ENCODE data around the gene SLC45A2.

Gene SLC45A2

DNA sequence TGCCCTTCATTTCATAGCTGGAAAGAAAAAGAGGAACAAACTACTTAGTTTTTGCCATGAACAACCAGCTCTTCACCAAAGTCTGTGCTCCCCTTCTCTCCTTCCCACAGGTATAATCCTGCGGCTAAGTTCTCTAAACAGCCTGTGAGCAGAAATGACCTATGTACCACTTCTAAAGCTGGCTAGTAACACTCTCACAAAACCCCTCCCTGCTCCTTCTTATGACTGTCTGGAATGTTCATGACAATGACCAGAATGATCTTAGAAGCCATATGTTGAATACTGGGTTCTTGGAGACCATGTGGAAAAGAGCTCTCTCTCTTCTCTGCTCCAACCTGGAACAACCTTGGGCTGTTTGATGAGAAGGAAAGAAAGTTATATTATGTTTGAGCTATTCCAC is 36.2 kb upstream of the SLC45A2 start:
- no peaks in the 10 kb centered on the region for H3K36me3 ChIP-seq (ENCODE audit: insufficient read depth)
- H3K79me2 ChIP-seq (ENCODE audit: insufficient read depth, low read depth) = no peaks in the 10 kb centered on the region
- H3K9ac ChIP-seq = no peak overlapping the region
- no peaks in the 10 kb centered on the region for H4K20me1 ChIP-seq (ENCODE audit: insufficient read depth)
- no peak overlapping the region for H3K4me2 ChIP-seq
- no peaks in the 10 kb centered on the region for H3K27me3 ChIP-seq (ENCODE audit: insufficient read depth, low read depth)
- no peak overlapping the region for H2AFZ ChIP-seq (ENCODE audit: low read depth)
- H3K27ac ChIP-seq = no peak overlapping the region
- TF ChIP-seq, protein P1, sequence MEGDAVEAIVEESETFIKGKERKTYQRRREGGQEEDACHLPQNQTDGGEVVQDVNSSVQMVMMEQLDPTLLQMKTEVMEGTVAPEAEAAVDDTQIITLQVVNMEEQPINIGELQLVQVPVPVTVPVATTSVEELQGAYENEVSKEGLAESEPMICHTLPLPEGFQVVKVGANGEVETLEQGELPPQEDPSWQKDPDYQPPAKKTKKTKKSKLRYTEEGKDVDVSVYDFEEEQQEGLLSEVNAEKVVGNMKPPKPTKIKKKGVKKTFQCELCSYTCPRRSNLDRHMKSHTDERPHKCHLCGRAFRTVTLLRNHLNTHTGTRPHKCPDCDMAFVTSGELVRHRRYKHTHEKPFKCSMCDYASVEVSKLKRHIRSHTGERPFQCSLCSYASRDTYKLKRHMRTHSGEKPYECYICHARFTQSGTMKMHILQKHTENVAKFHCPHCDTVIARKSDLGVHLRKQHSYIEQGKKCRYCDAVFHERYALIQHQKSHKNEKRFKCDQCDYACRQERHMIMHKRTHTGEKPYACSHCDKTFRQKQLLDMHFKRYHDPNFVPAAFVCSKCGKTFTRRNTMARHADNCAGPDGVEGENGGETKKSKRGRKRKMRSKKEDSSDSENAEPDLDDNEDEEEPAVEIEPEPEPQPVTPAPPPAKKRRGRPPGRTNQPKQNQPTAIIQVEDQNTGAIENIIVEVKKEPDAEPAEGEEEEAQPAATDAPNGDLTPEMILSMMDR (conservative IDR thresholded peaks at IDR 0.05; ENCODE audit: low read depth, low read length) = no peak
- peaks cover 8% of the 10 kb centered on the region for H3K4me1 ChIP-seq (ENCODE audit: low read depth, poor library complexity, severe bottlenecking)
- H3K4me3 ChIP-seq (IDR thresholded peaks at IDR 0.05; ENCODE audit: insufficient read depth, low read depth, low read length) = no peak overlapping the region

DNA sequence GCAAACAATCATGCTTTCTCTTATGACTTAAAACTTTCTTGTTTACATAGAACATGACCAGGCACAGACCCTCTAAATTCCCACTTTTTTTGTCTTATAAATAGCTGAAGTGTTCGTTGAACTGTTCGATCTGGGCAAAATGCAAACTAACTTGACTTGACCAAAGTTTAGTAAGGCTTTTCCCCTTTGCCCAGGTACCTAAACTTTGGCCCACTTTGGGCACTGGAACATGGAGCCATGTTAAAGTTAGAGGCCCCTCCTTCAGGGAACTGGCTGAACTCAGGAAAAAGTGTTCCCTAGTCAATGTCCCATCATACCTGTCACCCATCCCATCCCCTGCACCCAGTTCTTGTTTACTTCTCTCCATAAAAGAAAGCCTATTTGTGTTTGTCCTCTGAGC is 32.8 kb upstream of the SLC45A2 start:
- Histone ChIP-seq H4K20me1 (ENCODE audit: insufficient read depth) (no peaks in the 10 kb centered on the region), H3K27me3 (ENCODE audit: insufficient read depth, low read depth) (no peaks in the 10 kb centered on the region), H3K36me3 (ENCODE audit: insufficient read depth) (no peaks in the 10 kb centered on the region), H3K4me3 (IDR thresholded peaks at IDR 0.05; ENCODE audit: insufficient read depth, low read depth, low read length) (no peak overlapping the region), H3K9ac (no peak overlapping the region), H3K4me1 (ENCODE audit: low read depth, poor library complexity, severe bottlenecking) (peaks cover 5% of the 10 kb centered on the region), H3K27ac (no peak overlapping the region), H2AFZ (ENCODE audit: low read depth) (no peak overlapping the region), H3K79me2 (ENCODE audit: insufficient read depth, low read depth) (no peaks in the 10 kb centered on the region), H3K4me2 (no peak overlapping the region)
- TF ChIP-seq, protein P1 (conservative IDR thresholded peaks at IDR 0.05; ENCODE audit: low read depth, low read length) = no peak

DNA sequence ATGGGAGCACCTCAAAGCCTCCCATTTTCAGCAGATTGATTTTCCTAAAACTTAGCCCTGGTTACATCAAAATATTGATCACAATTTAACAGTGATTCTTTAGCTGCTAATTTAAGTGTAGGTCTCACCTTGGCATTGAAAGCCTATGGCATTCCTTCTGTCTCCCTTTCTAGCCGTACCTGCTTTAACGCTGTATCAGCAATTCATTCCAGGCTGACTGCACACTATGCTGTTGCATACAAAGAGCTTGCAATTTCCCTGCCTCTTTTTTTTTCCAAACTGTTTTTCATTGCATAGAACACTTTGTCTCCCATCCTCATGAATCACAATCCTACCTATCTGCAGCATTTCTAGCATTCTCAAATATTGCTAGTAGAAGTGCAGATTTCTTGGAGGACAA is 32.3 kb upstream of the SLC45A2 start:
- Histone ChIP-seq H2AFZ (ENCODE audit: low read depth) (no peak overlapping the region), H4K20me1 (ENCODE audit: insufficient read depth) (no peaks in the 10 kb centered on the region), H3K9ac (no peak overlapping the region), H3K4me2 (no peak overlapping the region), H3K4me3 (IDR thresholded peaks at IDR 0.05; ENCODE audit: insufficient read depth, low read depth, low read length) (no peak overlapping the region), H3K4me1 (ENCODE audit: low read depth, poor library complexity, severe bottlenecking) (peaks cover under 1% of the 10 kb centered on the region), H3K36me3 (ENCODE audit: insufficient read depth) (no peaks in the 10 kb centered on the region), H3K27ac (no peak overlapping the region), H3K27me3 (ENCODE audit: insufficient read depth, low read depth) (no peaks in the 10 kb centered on the region), H3K79me2 (ENCODE audit: insufficient read depth, low read depth) (no peaks in the 10 kb centered on the region)
- TF ChIP-seq, protein P1 (conservative IDR thresholded peaks at IDR 0.05; ENCODE audit: low read depth, low read length) = no peak

DNA sequence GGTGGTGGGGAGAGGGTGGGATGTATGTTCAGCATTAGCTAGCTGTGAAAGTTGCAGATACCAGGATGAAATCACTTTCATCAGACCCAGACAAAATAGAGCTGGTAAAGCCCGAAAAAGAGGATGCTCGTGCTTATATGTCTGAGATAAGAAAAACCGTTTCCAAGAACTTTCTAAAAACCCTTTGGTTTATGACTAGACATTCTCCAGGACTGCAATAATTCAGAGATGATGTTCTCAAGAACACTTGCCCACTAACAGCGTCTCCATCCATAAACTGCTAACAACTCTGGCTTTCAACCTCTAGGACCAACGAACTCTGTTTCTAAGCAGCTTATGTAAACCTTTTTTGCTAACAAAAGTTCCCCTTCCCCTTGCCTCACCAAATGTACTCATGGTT is 31.7 kb upstream of the SLC45A2 start:
- Histone ChIP-seq H3K27me3 (ENCODE audit: insufficient read depth, low read depth) (no peaks in the 10 kb centered on the region), H4K20me1 (ENCODE audit: insufficient read depth) (no peaks in the 10 kb centered on the region), H3K9ac (no peak overlapping the region), H3K4me1 (ENCODE audit: low read depth, poor library complexity, severe bottlenecking) (no peaks in the 10 kb centered on the region), H3K4me2 (no peak overlapping the region), H3K79me2 (ENCODE audit: insufficient read depth, low read depth) (no peaks in the 10 kb centered on the region), H3K27ac (no peak overlapping the region), H3K36me3 (ENCODE audit: insufficient read depth) (no peaks in the 10 kb centered on the region), H3K4me3 (IDR thresholded peaks at IDR 0.05; ENCODE audit: insufficient read depth, low read depth, low read length) (no peak overlapping the region), H2AFZ (ENCODE audit: low read depth) (no peak overlapping the region)
- TF ChIP-seq, protein P1 (conservative IDR thresholded peaks at IDR 0.05; ENCODE audit: low read depth, low read length) = no peak

Data from KMS-11 (cell line).